Fibroblast of lung (primary cell): ENCODE results near the gene LDLRAD4. TPM values are rescaled to one million over a fixed set of nuclear protein-coding genes. Genes with fewer than 3 reads are reported as not detected.

Experiments
- DNase-seq, 2 donors: peaks; one replicate each; pipeline versions ENCODE4 v3.0.0 to v3.0.0-alpha.2; 2010; ENCODE audit warnings: low read depth in 2 of 2
- H2AFZ ChIP-seq: 2 replicates; pipeline ENCODE4 v1.5.1; 2012; ENCODE audit warnings: low read length, control low read depth, inconsistent platforms
- H3K27ac ChIP-seq: 2 replicates; pipeline ENCODE4 v1.5.1; 2011; ENCODE audit warnings: low read length, control low read depth; ENCODE audit not compliant: insufficient read depth
- H3K27me3 ChIP-seq: 2 replicates; pipeline ENCODE4 v1.5.1; 2011; ENCODE audit warnings: mild to moderate bottlenecking, low read length; ENCODE audit not compliant: control insufficient read depth, insufficient read depth
- H3K36me3 ChIP-seq: 2 replicates; pipeline ENCODE4 v1.5.1; 2011; ENCODE audit warnings: low read length; ENCODE audit not compliant: control insufficient read depth, insufficient read depth
- H3K4me1 ChIP-seq: 2 replicates; pipeline ENCODE4 v1.5.1; 2011; ENCODE audit warnings: low read length; ENCODE audit not compliant: control insufficient read depth, insufficient read depth; ENCODE audit errors: extremely low read depth
- H3K4me2 ChIP-seq: 2 replicates; pipeline ENCODE4 v1.5.1; 2011; ENCODE audit warnings: low read length, control low read depth; ENCODE audit not compliant: insufficient read depth; ENCODE audit errors: extremely low read depth
- H3K4me3 ChIP-seq, 4 experiments: fragments of 200-600 bp in 1 of 4; sonication (generic) in 1 of 4; replicated peaks in 1 of 4; 2 replicates each; pipeline ENCODE4 v1.5.1; 2011 to 2016; ENCODE audit warnings: low read length in 4 of 4, low read depth in 3 of 4, mild to moderate bottlenecking in 3 of 4, control low read depth in 2 of 4, inconsistent platforms in 1 of 4, mixed read lengths in 1 of 4; ENCODE audit not compliant: insufficient read depth in 1 of 4; ENCODE audit errors: control extremely low read depth in 1 of 4
- H3K79me2 ChIP-seq: 2 replicates; pipeline ENCODE4 v1.5.1; 2012; ENCODE audit warnings: mild to moderate bottlenecking, low read length, inconsistent platforms; ENCODE audit not compliant: control insufficient read depth, insufficient read depth
- H3K9ac ChIP-seq: 2 replicates; pipeline ENCODE4 v1.5.1; 2011; ENCODE audit warnings: mild to moderate bottlenecking, low read length, control low read depth; ENCODE audit not compliant: insufficient read depth
- H3K9me3 ChIP-seq: 2 replicates; pipeline ENCODE4 v1.5.1; 2012; ENCODE audit warnings: low read depth, low read length; ENCODE audit not compliant: control insufficient read depth, insufficient read depth
- H4K20me1 ChIP-seq: 2 replicates; pipeline ENCODE4 v1.5.1; 2011; ENCODE audit warnings: low read length; ENCODE audit not compliant: control insufficient read depth, insufficient read depth; ENCODE audit errors: extremely low read depth
- CTCF ChIP-seq, 2 donors: IDR thresholded peaks in 1 of 2; conservative IDR thresholded peaks in 1 of 2; 1 replicate in 1 of 2; 2 replicates in 1 of 2; pipeline ENCODE4 v1.5.1; 2011 to 2012; ENCODE audit warnings: low read length in 2 of 2, control low read depth in 1 of 2, inconsistent platforms in 1 of 2, low read depth in 1 of 2, mild to moderate bottlenecking in 1 of 2
- EZH2 ChIP-seq: IDR thresholded peaks from 2 replicates; pipeline ENCODE4 v1.5.1; 2012; ENCODE audit warnings: low read length, control low read depth, mild to moderate bottlenecking; ENCODE audit errors: missing control alignments
- polyA plus RNA-seq, 2 donors: library from polyadenylated mRNA; depleted of rRNA in 1 of 2; stranded (reverse) in 1 of 2; unstranded in 1 of 2; fragments of >200 nt; gene quantifications; 2 replicates each; pipeline ENCODE4 v1.2.1, GENCODE V29; 2011 to 2012; ENCODE audit warnings: missing spikeins in 1 of 2
- total RNA-seq: library from RNA; depleted of rRNA; stranded (reverse); fragments of >200 nt; gene quantifications from 2 replicates; pipeline ENCODE4 v1.2.1, GENCODE V29; 2014

Gene LDLRAD4
- total and polyA plus RNA-seq, 2 donors (not counting 1 experiment from before 2014, with no cell fraction given): not detected

- no peaks in the 10 kb centered on the region for H4K20me1 ChIP-seq
- H3K79me2 ChIP-seq: no peaks in the 10 kb centered on the region
Measured at GRCh38 chr18:13302457-13303225, 84.1 kb downstream of the LDLRAD4 start.

GRCh38 chr18:13303756-13304364 lies 85.3 kb downstream of the LDLRAD4 start:
- DNase-seq: no peak
- H3K36me3 ChIP-seq: no peaks in the 10 kb centered on the region
- H3K4me2 ChIP-seq: no peak overlapping the region
- TF ChIP-seq EZH2 (no peak), CTCF (conservative IDR thresholded peaks at IDR 0.05 in 1 of 2, IDR thresholded peaks at IDR 0.05 in 1 of 2; ENCODE audit: low read depth in 1 of 2, low read length in 2 of 2) (no peak)
- no peaks in the 10 kb centered on the region for H4K20me1 ChIP-seq
- H3K79me2 ChIP-seq: no peaks in the 10 kb centered on the region
- no peak overlapping the region for H3K9ac ChIP-seq
- no peak overlapping the region for H3K27ac ChIP-seq
- H3K9me3 ChIP-seq: no peaks in the 10 kb centered on the region
- H2AFZ ChIP-seq: no peak overlapping the region
- H3K4me1 ChIP-seq: no peaks in the 10 kb centered on the region
- no peak overlapping the region for H3K4me3 ChIP-seq
- no peaks in the 10 kb centered on the region for H3K27me3 ChIP-seq

More at GRCh38 chr18:13302457-13303225, 84.1 kb downstream of the LDLRAD4 start:
- TF ChIP-seq EZH2: no peak
- TF ChIP-seq CTCF (conservative IDR thresholded peaks at IDR 0.05 in 1 of 2, IDR thresholded peaks at IDR 0.05 in 1 of 2; ENCODE audit: low read depth in 1 of 2, low read length in 2 of 2): no peak
- DNase-seq: no peak
- Histone ChIP-seq H2AFZ (no peak overlapping the region), H3K9ac (no peak overlapping the region), H3K36me3 (no peaks in the 10 kb centered on the region), H3K4me3 (no peak overlapping the region), H3K4me2 (no peak overlapping the region), H3K27me3 (no peaks in the 10 kb centered on the region), H3K4me1 (no peaks in the 10 kb centered on the region), H3K27ac (no peak overlapping the region), H3K9me3 (no peaks in the 10 kb centered on the region)

GRCh38 chr18:13305301-13305700 lies 86.7 kb downstream of the LDLRAD4 start:
- H4K20me1 ChIP-seq: no peaks in the 10 kb centered on the region
- no peaks in the 10 kb centered on the region for H3K27me3 ChIP-seq
- no peak overlapping the region for H2AFZ ChIP-seq
- H3K4me1 ChIP-seq: no peaks in the 10 kb centered on the region
- H3K9me3 ChIP-seq: no peaks in the 10 kb centered on the region
- no peaks in the 10 kb centered on the region for H3K36me3 ChIP-seq
- no peak for DNase-seq
- no peak overlapping the region for H3K4me2 ChIP-seq
- no peak for TF ChIP-seq EZH2
- TF ChIP-seq CTCF (conservative IDR thresholded peaks at IDR 0.05 in 1 of 2, IDR thresholded peaks at IDR 0.05 in 1 of 2; ENCODE audit: low read depth in 1 of 2, low read length in 2 of 2): no peak
- no peaks in the 10 kb centered on the region for H3K79me2 ChIP-seq
- H3K4me3 ChIP-seq: no peak overlapping the region
- H3K27ac ChIP-seq: no peak overlapping the region
- H3K9ac ChIP-seq: no peak overlapping the region
